OCI-LY1 (cell line): ENCODE results near the gene DENND1A.

Experiments
- CTCF ChIP-seq: fragments of 200-600 bp; sonication (generic), shearing (Covaris generic); IDR thresholded peaks from 2 replicates; pipeline ENCODE4 v1.5.1; 2017; ENCODE audit warnings: mild to moderate bottlenecking, antibody characterized with exemption, low read length, moderate library complexity, mixed read lengths
- EZH2 ChIP-seq: fragments of 200-600 bp; sonication (generic), shearing (Covaris generic); IDR thresholded peaks from 2 replicates; pipeline ENCODE4 v1.8.0; 2017; ENCODE audit warnings: borderline replicate concordance, mixed run types, mild to moderate bottlenecking, antibody characterized with exemption, low read length, moderate library complexity, mixed read lengths

GRCh38 chr9:123375469-123376132, 554.3 kb downstream of the DENND1A start:
- TF ChIP-seq CTCF (no peak), EZH2 (no peak)
